GM13976 (cell line): ENCODE results near the gene RCC2.
"Not testable (repeated sequence)": the region's sequence is repeated elsewhere in the genome, so short reads cannot be mapped to it uniquely, and the experiment has no call there.

Experiments
- DNase-seq: peaks from one replicate; pipeline ENCODE4 v3.0.0; 2012; ENCODE audit warnings: low spot score
- CTCF ChIP-seq: IDR thresholded peaks from 2 replicates; pipeline ENCODE4 v1.5.1; 2012; ENCODE audit warnings: borderline replicate concordance, mild to moderate bottlenecking; ENCODE audit not compliant: insufficient read depth; ENCODE audit errors: extremely low read depth, missing control alignments, control extremely low read depth
- in situ Hi-C: fragments of 300-500 bp; cut with MboI; formaldehyde crosslinking; loops from one replicate; pipeline ENCODE4 v1.12.0; 2022; ENCODE audit warnings: low sequenced_read_pairs, mixed read lengths, inconsistent platforms; ENCODE audit not compliant: unreplicated experiment

Gene RCC2

GRCh38 chr1:17439250-17440073 is at the start of gene RCC2:
TSS of gene RCC2 (minus strand) at chr1:17439677. CDS start at chr1:17438514, 1,163 bp downstream.
- DNase-seq = peak; percentile 91
- TF ChIP-seq CTCF = peak; percentile 13
- in situ Hi-C loops = no loop called here

- TF ChIP-seq CTCF = no peak
- no peak for DNase-seq
- in situ Hi-C loops = no loop called here
Observed at GRCh38 chr1:17486242-17486641, 46.8 kb upstream of the RCC2 start.

- TF ChIP-seq CTCF = peak; percentile 18
- DNase-seq = no peak
- in situ Hi-C loops = no loop called here
Observed at GRCh38 chr1:17485281-17485680, 45.8 kb upstream of the RCC2 start.

GRCh38 chr1:17481981-17482380 is 42.5 kb upstream of the RCC2 start:
- in situ Hi-C loops, DNase-seq: not testable (repeated sequence)

- TF ChIP-seq CTCF = no peak
- in situ Hi-C loops = no loop called here
- DNase-seq = no peak
Observed at GRCh38 chr1:17480846-17481245, 41.4 kb upstream of the RCC2 start.

- no peak for TF ChIP-seq CTCF
- in situ Hi-C loops = no loop called here
- DNase-seq = peak; percentile 2
Observed at GRCh38 chr1:17475752-17476151, 36.3 kb upstream of the RCC2 start.

GRCh38 chr1:17474836-17475555 is 35.5 kb upstream of the RCC2 start:
- in situ Hi-C loops, DNase-seq: not testable (repeated sequence)
